ENCODE measurements around the gene AHNAK. TPM values are rescaled to one million over a fixed set of nuclear protein-coding genes. Genes with fewer than 3 reads are reported as not detected.
"Not testable (repeated sequence)": the region's sequence is repeated elsewhere in the genome, so short reads cannot be mapped to it uniquely, and the experiment has no call there.

The AHNAK gene
- total RNA-seq, 1 donor from 2014 or later: 359 TPM

GRCh38 chr11:62464655-62465054 is 82.0 kb downstream of the AHNAK start:
- intact Hi-C loops (cut with micrococcal nuclease): no loop called here

GRCh38 chr11:62463121-62463542 is 83.5 kb downstream of the AHNAK start:
- intact Hi-C loops (cut with micrococcal nuclease): no loop called here

- intact Hi-C loops (cut with micrococcal nuclease): no loop called here
These were observed 84.1 kb downstream of the AHNAK start for GRCh38 chr11:62462508-62462892.

DNA sequence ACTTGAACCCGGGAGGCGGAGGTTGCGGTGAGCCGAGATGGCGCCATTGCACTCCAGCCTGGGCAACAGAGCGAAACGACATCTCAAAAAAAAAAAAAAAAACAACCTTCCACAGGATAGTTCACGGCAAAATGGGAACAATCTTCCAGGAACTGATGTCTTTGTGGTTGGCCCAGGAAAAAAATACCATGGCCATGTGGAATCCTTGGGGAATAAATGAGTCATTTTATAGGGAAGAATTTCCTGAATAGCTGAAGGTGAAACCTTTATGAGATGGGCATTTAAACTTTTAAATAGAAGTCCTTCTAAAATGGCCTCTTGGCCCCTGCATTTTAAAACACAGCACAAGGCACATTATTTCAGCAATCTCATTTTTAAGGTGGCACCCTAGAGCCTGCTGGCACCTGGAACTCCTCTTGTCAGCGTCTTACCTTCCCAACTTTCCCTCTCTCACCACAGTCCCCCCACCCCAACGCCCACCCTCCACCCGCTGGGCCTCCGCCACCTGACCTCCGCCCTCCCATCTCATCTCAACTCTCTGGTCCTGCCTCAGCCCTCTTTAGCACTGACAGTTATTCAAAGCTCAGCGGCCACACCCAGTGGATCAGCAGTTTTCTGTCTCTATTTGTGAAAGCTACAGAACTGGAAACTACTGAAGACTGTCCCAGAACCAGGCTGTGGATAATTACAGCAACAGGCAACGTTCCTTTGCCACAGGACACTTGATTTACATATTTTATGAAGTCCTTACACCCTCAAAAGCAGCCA is 84.7 kb downstream of the AHNAK start:
- intact Hi-C loops (cut with micrococcal nuclease): no loop called here

DNA sequence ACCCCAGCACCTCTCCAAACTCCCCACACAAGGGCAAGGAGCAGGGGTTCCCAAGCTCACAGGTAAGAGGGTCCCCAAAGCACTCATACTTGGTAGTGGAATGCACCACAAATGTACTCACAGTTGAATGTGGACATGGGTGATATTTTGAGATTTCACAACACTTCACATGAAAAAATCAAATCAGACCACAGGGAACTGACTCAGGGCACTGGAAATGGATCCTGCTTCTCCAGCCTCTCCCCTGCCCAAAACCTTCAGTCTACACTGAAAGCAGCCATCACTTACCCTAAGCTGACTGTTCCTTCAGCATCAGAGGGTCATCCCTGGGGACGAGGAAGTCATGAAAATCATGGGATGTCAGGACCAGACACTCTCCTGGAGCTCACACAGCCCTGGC is 87.5 kb downstream of the AHNAK start:
- intact Hi-C loops (cut with micrococcal nuclease): no loop called here

DNA sequence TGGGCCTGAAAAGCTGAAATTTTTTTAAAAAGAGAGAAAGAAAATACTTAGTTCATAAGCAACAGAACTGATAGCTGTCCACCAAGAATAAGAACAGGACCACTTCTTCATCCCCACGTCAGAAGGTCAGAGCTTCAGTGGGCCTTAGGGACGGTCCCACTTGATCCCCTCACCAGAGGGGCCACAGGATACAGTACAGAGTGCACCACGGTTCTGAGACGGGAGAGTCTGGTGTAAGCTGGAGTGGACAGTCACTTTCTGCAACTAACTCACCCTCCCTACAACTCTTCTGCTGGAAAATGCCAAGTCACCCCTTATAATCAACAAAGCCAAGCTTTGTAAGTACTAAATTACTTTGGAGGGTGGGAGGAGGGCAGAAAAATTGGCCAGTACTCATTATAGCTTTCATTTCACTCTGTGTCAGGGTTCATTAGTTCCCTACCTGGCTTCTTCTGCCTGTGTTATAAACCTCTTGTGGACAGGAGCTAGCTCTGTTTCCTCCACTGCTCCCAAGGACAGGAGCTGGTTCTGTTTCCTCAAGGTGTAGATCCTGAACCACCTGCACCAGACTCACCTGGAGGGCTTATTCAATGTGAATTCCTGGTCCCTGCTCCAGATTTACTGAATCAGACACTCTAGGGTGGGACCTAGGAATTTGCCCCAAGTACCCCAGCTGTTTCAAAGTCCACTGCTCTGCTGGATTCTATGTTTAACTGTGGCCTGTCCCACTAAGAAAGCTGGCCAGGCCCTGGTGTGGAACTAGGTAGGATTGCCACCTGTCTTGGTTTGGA is 88.2 kb downstream of the AHNAK start:
- intact Hi-C loops (cut with micrococcal nuclease): no loop called here

GRCh38 chr11:62457478-62457877 is 89.1 kb downstream of the AHNAK start:
- intact Hi-C loops (cut with micrococcal nuclease): no loop called here

- intact Hi-C loops (cut with micrococcal nuclease): no loop called here
These were observed 90.0 kb downstream of the AHNAK start for GRCh38 chr11:62456630-62457029.

DNA sequence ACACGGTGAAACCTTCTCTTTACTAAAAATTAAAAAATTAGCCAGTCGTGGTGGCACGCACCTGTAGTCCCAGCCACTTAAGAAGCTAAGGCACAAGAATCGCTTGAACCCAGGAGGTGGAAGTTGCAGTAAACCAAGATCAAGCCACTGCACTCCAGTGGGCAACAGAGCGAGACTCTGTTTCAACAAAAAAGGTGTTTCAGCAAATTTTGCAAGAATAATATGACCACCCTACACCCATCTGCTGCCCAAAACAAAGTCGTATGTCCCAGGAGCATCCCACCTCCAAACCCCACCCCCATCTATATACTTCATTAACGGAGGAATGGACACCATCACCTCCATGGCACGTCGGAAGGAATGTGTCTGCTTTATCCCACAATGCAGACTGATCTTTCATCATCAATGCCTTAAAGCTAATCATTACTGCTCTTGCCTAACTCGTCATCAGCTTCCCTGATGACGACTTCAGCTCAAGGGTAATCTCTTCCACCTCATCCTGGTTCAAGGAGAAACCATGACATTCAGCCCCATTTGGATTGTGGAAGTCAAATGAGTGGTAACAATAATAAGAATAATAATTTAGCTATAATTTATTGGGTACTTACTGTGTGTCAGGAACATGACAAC is 93.7 kb downstream of the AHNAK start:
- intact Hi-C loops (cut with micrococcal nuclease): no loop called here

DNA sequence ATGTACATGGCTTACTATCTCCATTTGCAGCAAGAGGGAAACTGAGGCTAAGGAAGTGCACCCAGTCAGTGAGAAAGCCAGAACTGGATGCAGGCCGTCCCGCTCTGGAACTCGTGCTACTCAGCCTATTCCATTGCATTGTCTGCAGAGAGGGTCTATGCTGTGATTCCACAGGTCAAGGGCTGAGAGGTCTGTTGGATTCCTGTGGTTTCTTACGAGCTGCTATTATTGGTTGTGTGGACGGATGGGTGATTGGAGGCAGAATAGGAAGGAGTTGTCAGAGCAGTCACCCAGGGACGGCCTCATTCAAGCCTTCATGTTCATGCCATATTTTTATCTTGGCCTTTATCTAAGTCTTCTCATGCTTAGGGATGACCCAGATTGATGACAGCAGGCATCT is 94.3 kb downstream of the AHNAK start:
- intact Hi-C loops (cut with micrococcal nuclease): no loop called here

DNA sequence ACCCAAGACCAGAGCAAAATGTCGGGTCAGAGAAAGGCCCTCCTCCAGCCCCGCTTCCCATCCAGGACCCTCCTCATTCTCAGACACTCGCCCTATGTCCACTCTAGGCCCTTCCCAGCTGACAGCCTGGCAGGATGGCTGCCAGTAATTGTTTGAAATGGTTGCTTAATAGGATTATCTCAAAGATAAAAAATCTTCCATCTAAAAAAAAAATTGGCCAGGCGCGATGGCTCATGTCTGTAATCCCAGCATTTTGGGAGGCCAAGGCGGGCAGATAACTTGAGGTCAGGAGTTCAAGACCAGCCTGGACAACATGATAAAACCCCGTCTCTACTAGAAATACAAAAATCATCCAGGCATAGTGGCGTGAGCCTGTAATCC is 95.4 kb downstream of the AHNAK start:
- intact Hi-C loops (cut with micrococcal nuclease): no loop called here

GRCh38 chr11:62450543-62451240 is 95.9 kb downstream of the AHNAK start:
- intact Hi-C loops (cut with micrococcal nuclease): no loop called here

- intact Hi-C loops (cut with micrococcal nuclease): not testable (repeated sequence)
These were observed 96.7 kb downstream of the AHNAK start for GRCh38 chr11:62449912-62450311.

- intact Hi-C loops (cut with micrococcal nuclease): no loop called here
These were observed 97.2 kb downstream of the AHNAK start for GRCh38 chr11:62449451-62449851.

- intact Hi-C loops (cut with micrococcal nuclease): no loop called here
These were observed 100.5 kb downstream of the AHNAK start for GRCh38 chr11:62446091-62446490.

DNA sequence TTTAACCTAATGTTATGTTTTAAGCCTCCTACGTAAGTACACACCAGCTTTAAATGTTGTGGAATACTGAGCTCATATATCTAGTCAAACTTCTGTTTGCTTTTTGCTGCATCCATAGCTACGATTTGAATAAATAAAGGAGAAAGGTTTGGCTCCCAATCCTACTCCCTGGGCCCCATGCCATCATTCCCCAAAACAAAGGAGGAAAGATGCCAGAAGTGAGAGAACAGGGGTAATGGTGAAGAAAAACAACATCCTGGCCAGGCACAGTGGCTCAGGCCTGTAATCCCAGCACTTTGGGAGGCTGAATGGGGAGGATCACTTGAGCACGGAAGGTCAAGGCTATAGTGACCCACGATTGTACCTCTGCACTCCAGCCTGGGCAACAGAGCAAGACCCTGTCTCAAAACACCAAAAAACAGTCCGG is 101.3 kb downstream of the AHNAK start:
- intact Hi-C loops (cut with micrococcal nuclease): no loop called here

DNA sequence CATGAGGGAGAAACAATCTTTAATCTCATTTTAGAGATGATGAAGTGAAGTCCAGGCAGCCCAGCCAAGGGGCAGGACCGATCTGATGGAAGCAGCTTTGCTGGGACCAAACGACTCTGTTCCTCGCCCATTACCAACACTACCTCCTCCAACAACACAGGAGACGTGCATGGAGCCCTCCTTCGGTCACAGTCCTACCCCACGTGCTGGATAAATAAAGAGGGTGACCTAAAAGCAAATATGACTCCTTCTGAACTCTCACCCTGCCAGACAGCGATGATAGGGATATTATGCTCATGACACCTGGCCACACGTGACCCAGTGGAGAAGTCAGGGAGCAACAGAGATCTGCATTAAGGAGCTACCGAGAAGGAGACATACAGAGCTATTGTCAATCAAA is 101.8 kb downstream of the AHNAK start:
- intact Hi-C loops (cut with micrococcal nuclease): no loop called here

DNA sequence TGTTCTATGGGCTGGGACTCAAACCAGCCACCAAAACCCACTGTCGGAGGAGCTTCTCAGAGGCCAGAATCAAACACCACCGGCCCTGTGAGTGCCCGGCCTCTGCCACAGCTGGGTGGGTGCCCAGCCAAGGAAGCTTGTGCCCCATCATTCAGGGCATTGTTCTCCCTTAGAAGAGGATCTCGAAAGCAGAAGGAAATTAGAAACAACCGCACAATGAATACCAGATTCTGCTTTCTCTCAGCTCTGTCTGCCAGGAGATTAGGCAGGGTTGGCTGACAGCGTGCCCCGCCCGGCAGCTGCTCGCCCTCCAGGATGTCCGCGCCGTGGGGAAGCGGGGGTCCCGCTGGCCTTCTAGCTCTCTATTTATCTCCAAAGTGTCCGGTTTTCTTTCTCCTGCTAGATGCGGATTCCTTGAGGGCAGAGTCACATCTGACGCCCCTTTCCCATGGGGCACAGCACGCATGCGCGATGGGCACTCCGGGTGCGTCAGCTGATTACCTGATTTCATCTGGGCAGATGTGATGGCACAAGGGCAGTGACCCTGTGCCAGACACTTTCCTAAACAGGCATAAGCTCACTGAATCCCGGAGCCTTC is 102.3 kb downstream of the AHNAK start:
- intact Hi-C loops (cut with micrococcal nuclease): no loop called here

- intact Hi-C loops (cut with micrococcal nuclease): no loop called here
These were observed 103.0 kb downstream of the AHNAK start for GRCh38 chr11:62443390-62444235.

Measured in T-helper 1 cell treated with Interleukin-12 subunit alpha and Interleukin-12 subunit beta and Interleukin-4 antibody, amounts not matched to agents 30 ng/mL and 1 ng/mL, for 36 hours (primary cell).